ENCODE measurements around the gene MOK. TPM values are rescaled to one million over a fixed set of nuclear protein-coding genes. Genes with fewer than 3 reads are reported as not detected.

MOK gene
- total RNA-seq, 1 experiment from 2014 or later, result 2.0 TPM

- ChIA-PET CTCF (interaction anchor here (1.9 to 3.0 kb wide), 2 partner anchors 8 to 11 kb away, joined by 6 to 25 read pairs; no protein-coding TSS in a partner anchor), POLR2A (no interaction called here)
- H3K9me3 Mint-ChIP-seq, result peaks cover 3% of the 10 kb centered on the region
- peaks cover 4% of the 10 kb centered on the region for H3K27me3 Mint-ChIP-seq (ENCODE audit: low read depth)
- H3K27ac Mint-ChIP-seq, result no peak overlapping the region
- ATAC-seq (no peak), DNase-seq (ENCODE audit: low spot score) (no peak)
- H3K4me1 Mint-ChIP-seq, result peaks cover 3% of the 10 kb centered on the region; the same call in 1 of the 2 replicates
- TF ChIP-seq ZNF532 (CRISPR knock-in tag; IDR thresholded peaks at IDR 0.05; ENCODE audit: borderline replicate concordance) (no peak), KAT7 (CRISPR knock-in tag; IDR thresholded peaks at IDR 0.05; ENCODE audit: borderline replicate concordance) (no peak), IRF2 (CRISPR knock-in tag; IDR thresholded peaks at IDR 0.05; ENCODE audit: borderline replicate concordance, low read depth) (no peak), AR (CRISPR knock-in tag; IDR thresholded peaks at IDR 0.05) (no peak), ZBTB21 (CRISPR knock-in tag; IDR thresholded peaks at IDR 0.05; ENCODE audit: borderline replicate concordance) (no peak), EMX1 (CRISPR knock-in tag; IDR thresholded peaks at IDR 0.05) (no peak), HMGXB4 (CRISPR knock-in tag; IDR thresholded peaks at IDR 0.05) (no peak), ZNF281 (CRISPR knock-in tag; IDR thresholded peaks at IDR 0.05) (no peak), ATF6 (CRISPR knock-in tag; IDR thresholded peaks at IDR 0.05) (no peak), E2F5 (CRISPR knock-in tag; IDR thresholded peaks at IDR 0.05) (no peak), TEAD4 (CRISPR knock-in tag; IDR thresholded peaks at IDR 0.05) (no peak)
- peak overlapping the region; percentile 95 for H3K4me3 Mint-ChIP-seq
- peaks cover 2% of the 10 kb centered on the region; the same call in 1 of the 2 replicates for H3K36me3 Mint-ChIP-seq
These were observed 1.3 kb downstream of the MOK start for GRCh38 chr14:102303664-102304063.

Measured in WTC11 (cell line).